Natural killer cell treated with Interleukin-12 subunit alpha and Interleukin-12 subunit beta and Interleukin-15 and Interleukin-18, amount 100 ng/mL, for 72 hours (primary cell): Measurements from ENCODE around the gene FAM20C. TPM values are rescaled to one million over a fixed set of nuclear protein-coding genes. Genes with fewer than 3 reads are reported as not detected.
"Not testable (repeated sequence)": the region's sequence is repeated elsewhere in the genome, so short reads cannot be mapped to it uniquely, and the experiment has no call there.

ENCODE experiments used
- ATAC-seq, 2 donors: fragments of 150-1000 bp; cut with Tn5 transposase in 1 of 2; sonication (Bioruptor Pico), chemical (Tn5 transposase) in 1 of 2; 2 replicates each; pipeline ENCODE4 v1.10.0; 2021
- DNase-seq: peaks from one replicate; pipeline ENCODE4 v3.0.0; 2022; ENCODE audit warnings: low spot score
- H3K27ac Mint-ChIP-seq, 2 donors: 1 replicate in 1 of 2; 2 replicates in 1 of 2; pipeline ENCODE4 v1.8.0; 2022; ENCODE audit warnings: mixed read lengths in 2 of 2, mild to moderate bottlenecking in 1 of 2, moderate library complexity in 1 of 2
- H3K27me3 Mint-ChIP-seq, 2 donors: 1 replicate in 1 of 2; 2 replicates in 1 of 2; pipeline ENCODE4 v1.8.0; 2022; ENCODE audit warnings: mixed read lengths in 2 of 2
- H3K36me3 Mint-ChIP-seq: one replicate; pipeline ENCODE4 v1.8.0; 2022; ENCODE audit warnings: mixed read lengths
- H3K4me1 Mint-ChIP-seq, 2 donors: 1 replicate in 1 of 2; 2 replicates in 1 of 2; pipeline ENCODE4 v1.8.0; 2022; ENCODE audit warnings: low read depth in 2 of 2, mixed read lengths in 2 of 2, mild to moderate bottlenecking in 1 of 2
- H3K4me3 Mint-ChIP-seq: one replicate; pipeline ENCODE4 v1.8.0; 2022; ENCODE audit warnings: mixed read lengths
- H3K9me3 Mint-ChIP-seq: 2 replicates; pipeline ENCODE4 v1.8.0; 2022; ENCODE audit warnings: mixed read lengths
- total RNA-seq, 2 donors: library from RNA; stranded (reverse); gene quantifications; one replicate each; pipeline ENCODE4 v1.2.3, GENCODE V29; 2022

FAM20C gene
- total RNA-seq, 2 donors from 2014 or later, result 0.62 to 0.98 TPM

DNA sequence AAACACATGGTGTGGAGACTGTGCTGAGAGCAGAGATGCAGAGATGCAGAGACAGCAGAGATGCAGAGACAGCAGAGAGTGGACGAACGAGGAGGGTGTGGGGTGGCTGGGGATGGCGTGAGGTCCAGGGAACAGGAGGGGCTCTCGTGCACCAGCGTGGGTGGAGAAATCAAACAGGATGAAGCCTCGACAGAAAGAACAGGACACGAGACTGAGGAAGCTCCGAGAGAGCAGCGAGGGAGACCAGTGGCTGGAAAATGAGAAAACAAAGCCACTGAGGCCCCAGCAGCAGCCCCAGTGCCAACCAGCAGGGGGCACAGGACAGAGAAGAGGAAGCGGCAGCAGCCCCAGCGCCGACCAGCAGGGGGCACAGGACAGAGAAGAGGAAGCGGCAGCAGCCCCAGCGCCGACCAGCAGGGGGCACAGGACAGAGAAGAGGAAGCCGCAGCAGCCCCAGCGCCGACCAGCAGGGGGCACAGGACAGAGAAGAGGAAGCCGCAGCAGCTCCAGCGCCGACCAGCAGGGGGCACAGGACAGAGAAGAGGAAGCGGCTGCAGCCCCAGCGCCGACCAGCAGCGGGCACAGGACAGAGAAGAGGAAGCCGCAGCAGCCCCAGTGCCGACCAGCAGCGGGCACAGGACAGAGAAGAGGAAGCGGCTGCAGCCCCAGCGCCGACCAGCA lies 70.4 kb downstream of the FAM20C start:
- H3K9me3 Mint-ChIP-seq, ATAC-seq, H3K4me1 Mint-ChIP-seq, H3K36me3 Mint-ChIP-seq, H3K27me3 Mint-ChIP-seq, DNase-seq: not testable (repeated sequence)
- H3K4me3 Mint-ChIP-seq, result peak overlapping the region; percentile 20
- H3K27ac Mint-ChIP-seq, result peak overlapping the region in 1 of 2 donors; percentile 17

DNA sequence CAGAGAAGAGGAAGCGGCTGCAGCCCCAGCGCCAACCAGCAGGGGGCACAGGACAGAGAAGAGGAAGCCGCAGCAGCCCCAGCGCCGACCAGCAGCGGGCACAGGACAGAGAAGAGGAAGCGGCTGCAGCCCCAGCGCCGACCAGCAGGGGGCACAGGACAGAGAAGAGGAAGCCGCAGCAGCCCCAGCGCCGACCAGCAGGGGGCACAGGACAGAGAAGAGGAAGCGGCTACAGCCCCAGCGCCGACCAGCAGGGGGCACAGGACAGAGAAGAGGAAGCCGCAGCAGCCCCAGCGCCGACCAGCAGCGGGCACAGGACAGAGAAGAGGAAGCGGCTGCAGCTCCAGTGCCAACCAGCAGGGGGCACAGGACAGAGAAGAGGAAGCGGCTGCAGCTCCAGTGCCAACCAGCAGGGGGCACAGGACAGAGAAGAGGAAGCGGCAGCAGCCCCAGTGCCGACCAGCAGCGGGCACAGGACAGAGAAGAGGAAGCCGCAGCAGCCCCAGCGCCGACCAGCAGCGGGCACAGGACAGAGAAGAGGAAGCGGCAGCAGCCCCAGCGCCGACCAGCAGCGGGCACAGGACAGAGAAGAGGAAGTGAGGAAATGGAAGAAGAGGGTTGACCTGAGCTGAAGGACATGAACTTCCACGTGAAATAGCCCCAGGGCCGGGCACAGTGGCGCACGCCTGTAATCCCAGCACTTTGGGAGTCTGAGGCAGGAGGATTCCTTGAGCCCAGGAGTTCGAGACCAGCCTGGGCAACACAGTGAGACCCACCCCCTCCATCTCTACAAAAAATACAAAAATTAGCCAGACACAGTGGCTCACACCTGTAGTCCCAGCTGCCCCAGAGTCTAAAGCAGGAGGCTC lies 71.3 kb downstream of the FAM20C start:
- not testable (repeated sequence) for H3K9me3 Mint-ChIP-seq, H3K27me3 Mint-ChIP-seq, H3K27ac Mint-ChIP-seq, H3K4me1 Mint-ChIP-seq, DNase-seq, H3K36me3 Mint-ChIP-seq, ATAC-seq
- peak overlapping the region; percentile 23 for H3K4me3 Mint-ChIP-seq

DNA sequence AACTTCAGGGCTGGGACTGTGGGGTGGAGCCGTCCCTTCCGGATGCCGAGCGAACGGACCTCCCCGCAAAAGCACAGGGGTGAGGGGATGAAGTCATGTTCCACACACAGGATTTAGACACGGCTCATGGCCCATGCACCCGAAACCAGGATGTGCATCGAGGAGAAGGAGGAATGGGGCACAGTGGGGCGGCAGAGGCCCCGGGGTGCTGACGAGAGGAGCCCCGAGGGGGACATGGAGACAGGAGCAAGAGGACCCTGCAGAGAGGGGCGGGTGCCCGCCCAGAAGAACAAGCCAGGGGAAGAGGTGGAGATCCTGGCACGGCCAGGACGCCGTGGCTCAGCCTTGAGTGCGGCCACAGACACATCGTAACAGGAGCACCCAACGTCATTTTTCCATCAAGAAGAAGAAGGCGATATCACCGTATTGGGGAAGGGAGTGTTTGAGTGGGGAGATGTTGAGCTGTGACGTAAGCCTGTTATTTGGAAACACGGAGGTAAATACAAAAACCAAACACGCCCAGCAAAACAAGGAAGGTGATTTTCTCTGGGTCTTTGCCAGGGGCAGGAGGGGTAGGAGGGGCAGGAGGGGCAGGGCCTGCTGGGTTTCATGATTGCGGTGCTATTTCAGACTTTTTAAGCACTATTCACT lies 72.3 kb downstream of the FAM20C start:
- Mint-ChIP-seq H3K36me3 (peaks cover 9% of the 10 kb centered on the region), H3K27ac (no peak overlapping the region)

DNA sequence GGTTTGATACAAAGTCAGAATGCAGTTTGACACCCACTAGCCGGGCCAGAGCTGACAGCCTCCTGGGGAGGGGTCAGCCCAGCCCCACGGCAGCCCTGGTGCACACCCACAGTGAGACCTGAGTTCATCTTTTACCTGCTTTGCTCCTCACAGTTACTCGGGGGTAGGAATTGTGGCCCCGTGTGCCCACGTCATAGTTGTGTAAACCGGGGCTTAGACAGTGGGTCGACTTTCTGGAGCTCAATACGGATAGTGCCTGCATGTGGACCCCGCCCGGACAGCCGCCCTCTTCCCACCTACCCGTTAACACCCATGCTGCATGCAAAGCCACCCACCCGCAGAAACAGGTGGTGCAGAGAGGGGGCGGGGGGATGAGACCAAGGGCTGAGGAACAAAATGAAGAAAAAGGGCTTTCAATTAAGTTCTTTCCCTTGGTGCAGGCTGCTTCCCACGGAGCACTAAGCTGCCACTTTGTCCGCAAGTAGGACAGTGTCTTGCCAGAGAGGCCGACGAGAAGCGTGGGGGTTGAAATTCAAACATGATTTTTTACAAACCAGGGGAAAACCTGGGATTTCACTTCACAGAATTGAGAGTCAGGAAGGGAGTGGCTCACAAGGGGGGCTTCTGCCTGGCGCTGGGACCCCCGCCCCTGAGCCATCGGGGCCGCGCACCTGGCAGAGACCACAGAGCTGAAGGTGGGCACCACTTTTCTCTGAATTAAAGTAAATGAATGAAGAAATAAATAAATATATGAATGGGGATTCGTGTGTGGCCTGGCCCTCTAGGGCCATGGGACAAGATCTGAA lies 73.0 kb downstream of the FAM20C start:
- peaks cover 9% of the 10 kb centered on the region for H3K36me3 Mint-ChIP-seq
- peaks cover 4% of the 10 kb centered on the region for H3K9me3 Mint-ChIP-seq
- ATAC-seq (no peak), DNase-seq (no peak)
- no peaks in the 10 kb centered on the region for H3K27me3 Mint-ChIP-seq
- no peak overlapping the region for H3K27ac Mint-ChIP-seq
- peaks cover 10% of the 10 kb centered on the region in 2 donors for H3K4me1 Mint-ChIP-seq
- no peak overlapping the region for H3K4me3 Mint-ChIP-seq

More for the DNA sequence above, 72.3 kb downstream of the FAM20C start:
- no peaks in the 10 kb centered on the region for H3K27me3 Mint-ChIP-seq
- DNase-seq (no peak), ATAC-seq (no peak)
- H3K4me3 Mint-ChIP-seq, result no peak overlapping the region
- H3K4me1 Mint-ChIP-seq, result peaks cover 10% of the 10 kb centered on the region in 2 donors
- H3K9me3 Mint-ChIP-seq, result peaks cover 4% of the 10 kb centered on the region

DNA sequence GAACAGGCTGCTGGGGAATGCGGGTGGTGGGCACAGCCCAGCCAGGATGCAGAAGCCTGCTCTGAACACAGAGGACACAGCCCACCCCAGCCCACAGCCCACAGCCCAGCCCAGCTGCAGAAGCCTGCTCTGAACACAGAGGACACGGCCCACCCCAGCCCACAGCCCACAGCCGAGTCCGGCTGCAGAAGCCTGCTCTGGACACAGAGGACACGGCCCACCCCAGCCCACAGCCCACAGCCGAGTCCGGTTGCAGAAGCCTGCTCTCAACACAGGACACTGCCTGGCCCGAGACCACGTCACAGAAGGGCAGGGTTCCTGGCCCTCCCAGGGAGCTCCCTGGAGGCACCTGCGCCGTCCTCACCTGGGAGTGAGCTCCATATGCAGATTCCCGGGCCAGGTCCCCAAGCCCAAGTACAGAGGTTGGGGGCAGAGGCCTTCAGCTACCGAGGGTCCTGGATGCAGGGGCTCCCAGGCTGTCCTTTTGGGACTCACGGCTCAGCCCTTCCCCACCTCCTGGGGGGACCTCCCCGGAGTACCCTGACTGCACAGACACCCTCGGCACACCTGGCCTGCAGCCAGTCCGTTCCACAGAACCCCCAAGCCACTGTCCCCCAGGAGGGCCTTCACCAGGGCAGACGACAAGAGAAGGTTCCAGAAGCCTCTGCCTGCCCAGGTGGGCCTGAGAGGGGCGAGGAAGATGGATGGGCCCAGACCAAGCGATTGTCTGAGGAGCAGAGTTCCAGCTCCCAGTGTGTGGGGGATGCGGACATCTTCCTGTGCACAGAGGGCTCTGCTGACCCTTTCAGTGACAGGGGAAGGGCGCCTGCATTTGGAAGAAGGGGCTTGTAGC lies 73.9 kb downstream of the FAM20C start:
- ATAC-seq (peak; percentile 7 to 37), DNase-seq (no peak)
- Mint-ChIP-seq H3K4me3 (no peak overlapping the region), H3K4me1 (peaks cover 10% of the 10 kb centered on the region in 2 donors), H3K27me3 (no peaks in the 10 kb centered on the region), H3K36me3 (peaks cover 9% of the 10 kb centered on the region), H3K9me3 (peaks cover 4% of the 10 kb centered on the region), H3K27ac (no peak overlapping the region)

DNA sequence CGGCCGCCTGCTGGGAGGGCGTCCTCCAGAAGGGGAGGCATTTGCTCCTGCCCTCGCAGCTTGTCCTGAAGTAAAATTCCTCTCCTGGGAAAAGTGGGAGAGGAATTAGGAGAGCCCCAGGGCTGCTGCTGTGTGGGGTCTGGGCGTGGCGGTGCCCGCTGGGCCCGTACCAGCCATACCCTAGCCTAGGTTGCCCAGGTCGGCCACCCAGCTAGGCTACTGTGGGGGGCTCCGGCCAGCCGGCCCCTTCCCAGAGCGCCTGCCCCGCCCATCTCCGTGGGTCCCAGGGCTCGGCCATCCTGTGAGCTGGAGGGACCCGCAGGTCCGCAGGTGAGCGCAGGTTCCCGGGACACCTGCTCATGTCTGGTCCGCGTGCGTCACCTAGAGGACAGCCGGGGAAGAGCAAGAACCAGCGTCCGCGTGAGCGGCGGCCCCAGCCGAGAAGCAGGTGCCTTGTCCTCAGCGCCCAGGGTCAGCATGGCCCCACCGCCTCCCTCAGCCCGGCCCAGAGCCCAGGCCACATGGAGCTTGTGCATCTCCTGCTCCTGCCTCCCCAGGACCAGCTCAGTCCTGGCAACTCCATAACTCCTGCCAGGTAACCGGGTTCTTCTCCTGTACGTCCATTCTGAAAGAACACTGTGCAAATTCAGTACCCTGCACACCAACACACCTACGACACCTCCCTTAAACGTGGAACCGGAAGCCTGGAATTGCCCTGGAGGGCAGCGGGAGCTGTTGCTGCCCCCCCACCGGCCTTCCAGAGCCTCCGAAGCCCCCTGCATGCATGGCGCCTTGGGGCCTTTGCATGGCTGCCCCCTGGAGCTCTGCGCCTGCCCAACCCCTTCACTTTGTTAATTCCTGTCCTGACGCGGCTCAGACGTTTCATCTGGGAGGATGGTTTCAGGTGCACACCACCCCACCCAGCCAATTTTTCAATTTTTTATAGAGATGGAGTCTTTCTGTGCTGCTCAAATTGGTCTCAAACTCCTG lies 74.8 kb downstream of the FAM20C start:
- DNase-seq (no peak), ATAC-seq (peak in 1 of 2 donors; percentile 54)
- Mint-ChIP-seq H3K27me3 (no peaks in the 10 kb centered on the region), H3K4me1 (peaks cover 5 to 6% of the 10 kb centered on the region in 2 donors), H3K27ac (no peak overlapping the region), H3K4me3 (no peak overlapping the region), H3K9me3 (peaks cover 4% of the 10 kb centered on the region), H3K36me3 (peaks cover 4% of the 10 kb centered on the region)

DNA sequence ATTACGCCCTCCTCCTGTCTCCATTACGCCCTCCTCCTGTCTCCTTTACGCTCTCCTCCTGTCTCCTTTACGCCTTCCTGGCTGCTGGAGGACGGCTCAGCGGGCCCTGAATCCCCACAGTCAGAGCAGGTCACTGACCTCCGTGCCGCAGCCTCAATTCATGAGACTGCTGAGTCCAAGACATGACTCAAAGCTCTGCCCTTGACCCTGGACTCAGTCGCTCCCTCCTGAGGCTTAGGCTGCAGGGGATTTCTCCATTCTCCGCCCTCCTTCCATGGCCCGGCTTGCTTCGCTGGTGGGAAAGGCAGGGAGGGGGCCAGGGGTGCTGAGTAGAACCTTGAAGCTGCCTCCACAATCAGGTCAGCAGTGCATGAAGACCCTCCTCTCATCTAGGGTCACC lies 76.6 kb downstream of the FAM20C start:
- Mint-ChIP-seq H3K9me3 (peaks cover 4% of the 10 kb centered on the region), H3K27ac (no peak overlapping the region), H3K4me1 (no peaks in the 10 kb centered on the region), H3K27me3 (peaks cover 0 to under 1% of the 10 kb centered on the region in 2 donors), H3K36me3 (no peaks in the 10 kb centered on the region), H3K4me3 (no peak overlapping the region)
- DNase-seq (no peak), ATAC-seq (no peak)

DNA sequence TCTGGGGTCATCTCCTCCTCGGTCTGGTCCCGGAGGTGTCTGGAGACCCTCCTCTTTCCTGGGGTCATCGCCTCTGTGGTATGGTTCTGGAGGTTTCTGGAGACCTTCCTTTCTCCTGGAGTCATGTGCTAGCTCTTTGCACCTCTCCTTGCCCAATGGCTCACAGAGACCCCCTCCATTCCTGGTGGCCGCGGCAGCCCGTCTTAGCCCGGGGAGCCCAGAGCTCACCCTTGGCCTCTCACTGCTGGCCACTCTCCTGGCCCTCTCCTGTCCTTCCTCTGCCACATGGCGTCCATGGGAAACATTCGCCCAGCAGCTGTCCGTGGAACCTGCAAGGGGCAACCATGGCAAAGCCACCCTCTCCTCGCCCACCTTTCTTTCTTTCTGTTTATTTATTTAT lies 77.3 kb downstream of the FAM20C start:
- no peak overlapping the region for H3K27ac Mint-ChIP-seq

DNA sequence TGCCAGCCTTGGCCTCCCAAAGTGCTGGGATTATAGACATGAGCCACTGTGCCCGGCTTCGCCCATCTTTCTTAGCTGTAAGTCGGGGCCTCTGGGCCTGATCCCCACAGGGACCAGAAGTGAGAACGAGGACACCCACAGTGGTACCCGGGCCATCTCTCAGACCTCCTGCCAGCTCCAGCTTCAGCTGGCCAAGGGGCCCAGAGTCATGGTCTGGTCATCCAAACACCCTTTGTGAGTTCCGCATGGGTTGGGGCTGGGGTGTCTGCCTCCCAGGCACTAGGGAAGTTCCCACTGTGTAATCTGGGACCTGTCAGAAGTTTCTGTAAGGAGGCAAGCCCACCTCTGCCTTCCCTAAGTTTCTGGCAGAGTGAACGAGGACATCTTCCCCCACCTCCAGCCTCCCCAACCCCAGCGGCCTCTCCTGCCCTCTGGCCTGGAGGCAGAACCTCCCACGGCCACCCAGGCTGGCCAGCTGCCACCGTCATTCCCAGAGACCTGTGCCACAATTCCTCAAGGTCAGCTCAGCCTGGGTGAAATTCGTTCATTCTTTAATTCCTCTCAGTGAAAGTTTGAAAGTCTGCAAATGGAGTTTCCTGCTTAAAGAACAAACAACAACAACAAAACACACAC lies 78.1 kb downstream of the FAM20C start:
- Mint-ChIP-seq H3K4me1 (no peaks in the 10 kb centered on the region), H3K36me3 (no peaks in the 10 kb centered on the region), H3K9me3 (peaks cover 4% of the 10 kb centered on the region), H3K27ac (no peak overlapping the region), H3K27me3 (peaks cover 10 to 11% of the 10 kb centered on the region in 2 donors), H3K4me3 (no peak overlapping the region)
- DNase-seq (no peak), ATAC-seq (no peak)

More for the DNA sequence above, 77.3 kb downstream of the FAM20C start:
- ATAC-seq (no peak), DNase-seq (no peak)
- Mint-ChIP-seq H3K27me3 (peaks cover 3 to 7% of the 10 kb centered on the region in 2 donors), H3K9me3 (peaks cover 4% of the 10 kb centered on the region), H3K4me3 (no peak overlapping the region), H3K4me1 (no peaks in the 10 kb centered on the region), H3K36me3 (no peaks in the 10 kb centered on the region)

DNA sequence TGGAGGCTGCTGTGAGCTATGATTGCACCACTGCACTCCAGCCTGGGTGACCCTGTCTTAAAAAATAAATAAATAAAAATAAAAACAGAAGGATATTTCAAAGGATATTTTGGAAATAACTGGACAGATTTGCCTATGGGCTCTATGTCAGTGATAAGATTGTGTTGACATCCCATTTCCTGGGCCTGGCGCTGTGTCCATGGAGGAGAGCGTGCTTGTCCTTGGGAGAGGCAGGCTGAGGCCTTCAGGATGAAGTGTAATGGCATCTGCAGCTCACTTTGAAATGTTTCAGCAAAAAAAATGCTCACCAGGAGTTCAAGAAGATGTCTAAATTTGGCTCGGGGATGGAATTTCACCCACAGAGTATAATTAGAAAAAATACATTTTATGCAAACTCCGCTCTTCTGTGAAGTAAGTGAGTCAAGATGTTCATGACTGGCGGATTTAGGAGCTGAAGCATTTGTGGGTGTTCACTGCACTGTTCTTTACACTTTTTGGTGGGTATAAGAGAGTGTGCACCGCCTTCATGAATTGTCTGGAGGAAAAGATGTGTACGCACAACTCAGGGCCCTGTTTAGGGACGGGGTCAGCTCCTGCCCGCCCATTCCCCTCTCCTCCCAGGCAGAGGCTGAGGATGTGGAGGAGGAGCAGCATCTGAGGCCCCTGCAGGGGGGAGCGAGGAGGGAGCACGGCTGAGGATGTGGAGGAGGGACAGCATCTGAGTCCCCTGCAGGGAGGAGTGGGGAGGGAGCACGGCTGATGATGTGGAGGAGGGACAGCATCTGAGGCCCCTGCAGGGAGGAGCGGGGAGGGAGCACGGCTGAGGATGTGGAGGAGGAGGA lies 79.1 kb downstream of the FAM20C start:
- Mint-ChIP-seq H3K9me3 (peaks cover 4% of the 10 kb centered on the region), H3K4me3 (no peak overlapping the region), H3K36me3 (no peaks in the 10 kb centered on the region), H3K4me1 (no peaks in the 10 kb centered on the region), H3K27ac (no peak overlapping the region), H3K27me3 (peaks cover 10 to 11% of the 10 kb centered on the region in 2 donors)
- no peak for ATAC-seq
- DNase-seq, result no peak

DNA sequence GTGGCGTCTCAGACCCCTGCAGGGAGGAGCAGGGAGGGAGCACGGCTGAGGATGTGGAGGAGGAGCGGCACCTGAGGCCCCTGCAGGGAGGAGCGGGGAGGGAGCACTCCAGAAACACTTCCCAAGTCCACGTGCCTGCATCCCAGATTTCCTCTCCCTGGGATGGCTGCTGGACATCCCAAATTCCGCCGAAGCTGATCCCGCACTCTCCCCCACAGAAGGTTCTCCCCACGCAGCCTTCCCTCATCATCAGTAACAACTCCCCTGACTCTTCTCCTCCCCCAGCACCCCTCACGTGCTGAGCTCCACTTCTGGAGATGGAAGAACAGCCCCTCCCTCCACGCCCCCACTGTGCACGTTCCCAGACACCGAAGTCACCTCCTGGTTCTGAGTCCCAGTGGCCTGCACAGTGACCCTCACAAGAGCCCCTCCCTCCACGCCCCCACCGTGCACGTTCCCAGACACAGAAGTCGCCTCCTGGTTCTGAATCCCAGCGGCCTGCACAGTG lies 79.8 kb downstream of the FAM20C start:
- Mint-ChIP-seq H3K27ac (no peak overlapping the region), H3K4me3 (no peak overlapping the region), H3K9me3 (peaks cover 4% of the 10 kb centered on the region), H3K36me3 (no peaks in the 10 kb centered on the region), H3K27me3 (peaks cover 10 to 11% of the 10 kb centered on the region in 2 donors), H3K4me1 (no peaks in the 10 kb centered on the region)
- ATAC-seq, result no peak
- DNase-seq, result no peak
